ENCODE measurements around the gene HOXB7.

Gene HOXB7

GRCh38 chr17:48579471-48579759, 31.4 kb downstream of the HOXB7 start:
- DNase-seq (ENCODE audit: low read depth): no peak

- no peak for DNase-seq (ENCODE audit: low read depth)
Observed at GRCh38 chr17:48578616-48579470, 32.0 kb downstream of the HOXB7 start.

GRCh38 chr17:48577946-48578615, 32.7 kb downstream of the HOXB7 start, which contains the start of gene HOXB4:
Gene HOXB4, minus strand, starts transcription at chr17:48578350. Its CDS starts 31 bp downstream, at chr17:48578319.
- DNase-seq (ENCODE audit: low read depth): no peak

GRCh38 chr17:48577330-48577945, 33.4 kb downstream of the HOXB7 start:
- no peak for DNase-seq (ENCODE audit: low read depth)

GRCh38 chr17:48576479-48577309, 34.1 kb downstream of the HOXB7 start:
- DNase-seq (ENCODE audit: low read depth): no peak

GRCh38 chr17:48575673-48576478, 34.9 kb downstream of the HOXB7 start:
- no peak for DNase-seq (ENCODE audit: low read depth)

GRCh38 chr17:48575066-48575582, 35.7 kb downstream of the HOXB7 start:
- DNase-seq (ENCODE audit: low read depth): no peak

- DNase-seq (ENCODE audit: low read depth): no peak
Observed at GRCh38 chr17:48574505-48575065, 36.2 kb downstream of the HOXB7 start.

- DNase-seq (ENCODE audit: low read depth): no peak
Observed at GRCh38 chr17:48571826-48572417, 38.9 kb downstream of the HOXB7 start.

- no peak for DNase-seq (ENCODE audit: low read depth)
Observed at GRCh38 chr17:48571024-48571818, 39.6 kb downstream of the HOXB7 start.

GRCh38 chr17:48570325-48571023, 40.3 kb downstream of the HOXB7 start:
- no peak for DNase-seq (ENCODE audit: low read depth)

- DNase-seq (ENCODE audit: low read depth): no peak
Observed at GRCh38 chr17:48569674-48570324, 41.0 kb downstream of the HOXB7 start.

- DNase-seq (ENCODE audit: low read depth): no peak
Observed at GRCh38 chr17:48569240-48569582, 41.6 kb downstream of the HOXB7 start.

- DNase-seq (ENCODE audit: low read depth): no peak
Observed at GRCh38 chr17:48568499-48569239, 42.1 kb downstream of the HOXB7 start.

GRCh38 chr17:48567646-48568354, 43.0 kb downstream of the HOXB7 start:
- no peak for DNase-seq (ENCODE audit: low read depth)

- no peak for DNase-seq (ENCODE audit: low read depth)
Observed at GRCh38 chr17:48567209-48567608, 43.6 kb downstream of the HOXB7 start.

GRCh38 chr17:48566717-48567116, 44.1 kb downstream of the HOXB7 start:
- DNase-seq (ENCODE audit: low read depth): no peak
